GM20431 (cell line): Measurements from ENCODE around the gene RXFP4.
"Not testable (repeated sequence)": the region's sequence is repeated elsewhere in the genome, so short reads cannot be mapped to it uniquely, and the experiment has no call there.

Source experiments
- in situ Hi-C: fragments of 300-500 bp; cut with MseI, MboI; formaldehyde crosslinking; loops from one replicate; pipeline ENCODE4 v1.15.0; 2020; ENCODE audit warnings: low sequenced_read_pairs; ENCODE audit not compliant: unreplicated experiment

The RXFP4 gene, protein sequence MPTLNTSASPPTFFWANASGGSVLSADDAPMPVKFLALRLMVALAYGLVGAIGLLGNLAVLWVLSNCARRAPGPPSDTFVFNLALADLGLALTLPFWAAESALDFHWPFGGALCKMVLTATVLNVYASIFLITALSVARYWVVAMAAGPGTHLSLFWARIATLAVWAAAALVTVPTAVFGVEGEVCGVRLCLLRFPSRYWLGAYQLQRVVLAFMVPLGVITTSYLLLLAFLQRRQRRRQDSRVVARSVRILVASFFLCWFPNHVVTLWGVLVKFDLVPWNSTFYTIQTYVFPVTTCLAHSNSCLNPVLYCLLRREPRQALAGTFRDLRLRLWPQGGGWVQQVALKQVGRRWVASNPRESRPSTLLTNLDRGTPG

DNA sequence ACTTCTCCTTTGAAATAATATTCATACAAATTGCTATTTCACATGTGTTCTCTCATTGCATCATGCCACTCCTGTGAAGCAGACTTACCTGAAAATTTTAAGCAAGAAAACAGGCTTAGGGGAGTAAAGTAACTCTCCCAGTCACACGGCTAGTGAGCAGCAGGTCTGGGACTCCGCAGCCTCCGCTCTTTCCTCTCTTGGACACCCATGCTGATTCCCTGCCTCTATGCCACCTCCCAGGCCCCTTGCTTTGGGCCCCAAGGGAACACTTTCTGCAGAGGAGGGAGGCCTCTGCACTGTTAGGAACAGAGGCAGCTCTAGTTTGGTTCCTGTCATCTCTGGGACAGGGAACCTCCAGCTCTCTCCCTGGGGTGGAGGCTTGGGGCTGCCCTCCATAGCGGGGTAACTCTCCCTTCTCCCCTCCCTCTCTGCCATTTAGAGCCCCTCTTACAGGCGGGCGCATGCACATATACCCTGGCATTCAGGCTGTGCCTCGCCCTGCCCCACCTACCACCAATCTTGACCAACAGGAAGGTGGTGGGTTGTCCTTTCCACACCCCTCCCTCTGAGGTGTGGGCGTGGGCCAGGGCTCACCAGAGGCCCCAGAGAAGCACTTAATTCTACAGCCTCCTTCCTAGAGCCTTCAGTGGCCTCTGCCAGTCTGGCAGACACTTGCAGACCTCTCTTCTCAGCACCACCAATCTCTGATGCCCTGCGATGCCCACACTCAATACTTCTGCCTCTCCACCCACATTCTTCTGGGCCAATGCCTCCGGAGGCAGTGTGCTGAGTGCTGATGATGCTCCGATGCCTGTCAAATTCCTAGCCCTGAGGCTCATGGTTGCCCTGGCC, at the start of gene RXFP4:
RXFP4 (plus strand) TSS at position 646 of the 852 bp plus-strand sequence; CDS start at position 718, 72 bp downstream.
- in situ Hi-C loops = no loop called here

GRCh38 chr1:155892796-155893195, 48.6 kb upstream of the RXFP4 start:
- in situ Hi-C loops = no loop called here

DNA sequence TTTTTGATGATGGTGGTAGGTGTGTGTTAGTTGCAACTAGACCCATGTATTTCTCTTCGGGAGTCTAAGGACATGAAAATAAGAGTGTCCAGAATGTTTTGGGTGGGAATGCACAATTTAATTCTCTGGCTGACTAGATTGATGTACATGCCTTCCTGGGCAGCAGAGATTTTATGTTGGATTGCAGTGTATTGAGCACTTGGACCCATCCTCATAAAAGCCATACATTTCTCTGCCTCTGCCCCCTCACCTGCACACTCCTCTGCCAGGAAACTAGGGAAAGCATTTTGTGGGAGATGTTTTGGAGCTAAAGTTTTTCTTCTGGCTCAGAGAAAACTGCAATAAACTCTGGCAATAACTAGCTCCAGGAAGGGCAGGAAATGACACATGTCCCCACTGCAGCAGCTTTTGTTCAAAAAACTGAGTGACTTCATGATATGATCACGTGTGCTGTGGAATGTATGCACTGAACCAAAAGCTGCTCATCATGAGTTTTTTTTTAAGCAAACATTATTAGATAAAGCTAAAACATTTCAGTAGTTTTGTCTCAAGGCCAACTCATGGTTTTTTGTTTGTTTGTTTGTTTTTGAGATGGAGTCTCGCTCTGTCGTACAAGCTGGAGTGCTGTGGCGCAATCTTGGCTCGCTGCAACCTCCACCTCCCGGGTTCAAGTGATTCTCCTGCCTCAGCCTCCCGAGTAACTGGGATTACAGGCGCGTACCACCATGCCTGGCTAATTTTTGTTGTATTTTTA, 47.9 kb upstream of the RXFP4 start:
- in situ Hi-C loops = no loop called here

DNA sequence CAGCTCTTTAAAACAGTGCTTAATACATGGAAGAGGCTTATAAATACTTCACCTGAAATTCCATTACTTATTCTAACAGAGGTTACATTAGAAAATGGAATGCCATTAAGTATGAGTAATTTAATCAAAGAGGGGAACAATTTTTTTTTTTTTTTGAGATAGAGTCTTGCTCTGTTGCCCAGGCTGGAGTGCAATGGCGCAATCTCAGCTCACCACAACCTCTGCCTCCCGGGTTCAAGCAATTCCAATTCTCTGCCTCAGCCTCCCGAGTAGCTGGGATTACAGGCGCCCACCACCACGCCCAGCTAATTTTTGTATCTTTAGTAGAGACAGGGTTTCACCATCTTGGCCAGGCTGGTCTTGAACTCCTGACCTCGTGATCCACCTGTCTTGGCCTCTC, 45.8 kb upstream of the RXFP4 start:
- in situ Hi-C loops = not testable (repeated sequence)

DNA sequence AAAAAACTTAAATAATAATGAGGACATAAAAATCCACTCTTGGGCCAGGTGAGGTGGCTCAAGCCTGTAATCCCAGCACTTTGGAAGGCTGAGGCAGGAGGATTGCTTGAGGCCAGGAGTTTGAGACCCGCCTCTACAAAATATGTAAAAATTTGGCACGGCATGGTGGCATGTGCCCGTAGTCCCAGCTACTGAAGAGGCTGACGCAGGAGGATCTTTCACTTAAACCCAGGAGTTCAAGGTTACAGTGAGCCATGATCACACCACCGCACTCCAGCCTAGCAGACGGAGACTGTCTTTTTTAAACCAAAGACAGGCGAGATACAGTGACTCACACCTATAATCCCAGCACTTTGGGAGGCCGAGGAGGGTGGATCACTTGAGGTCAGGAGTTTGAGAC, 45.0 kb upstream of the RXFP4 start:
- in situ Hi-C loops = not testable (repeated sequence)

DNA sequence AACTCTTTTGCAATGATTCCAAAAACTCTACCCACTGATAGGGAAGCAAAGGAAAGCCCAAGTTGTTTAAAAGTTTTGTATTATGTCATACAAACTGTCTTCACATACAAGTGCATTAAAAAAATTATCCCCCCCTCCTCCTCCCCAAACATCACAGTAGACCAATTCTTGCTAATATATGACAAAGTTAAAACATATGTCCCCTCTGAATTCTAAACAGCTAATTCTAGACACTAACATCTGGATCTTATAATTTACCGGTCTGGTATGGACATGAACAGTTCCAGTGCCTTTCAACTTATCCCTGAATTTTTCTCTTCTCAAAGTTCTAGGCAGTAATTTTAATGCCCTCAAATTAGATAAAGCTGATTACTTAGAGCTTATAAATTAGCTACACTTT, 43.7 kb upstream of the RXFP4 start:
- in situ Hi-C loops = no loop called here

DNA sequence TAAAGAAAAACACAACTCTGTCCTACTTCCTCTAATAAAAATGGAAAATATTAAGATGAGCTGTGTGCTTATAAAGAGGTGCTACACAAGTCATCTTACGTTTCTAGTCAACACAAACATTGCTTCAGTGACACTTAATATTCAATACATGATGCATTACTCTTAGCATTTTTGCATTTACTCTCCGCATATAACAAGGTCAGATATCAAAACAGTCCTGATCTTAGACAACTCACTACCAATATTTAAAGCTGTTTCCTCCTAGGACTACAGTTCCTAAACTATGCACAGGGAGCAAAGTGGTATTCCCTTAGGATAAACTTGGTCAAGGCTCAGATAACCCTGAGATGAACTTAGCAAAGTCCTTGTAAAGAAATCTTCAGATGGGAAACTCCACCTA, 42.5 kb upstream of the RXFP4 start:
- in situ Hi-C loops = no loop called here

GRCh38 chr1:155899683-155900082, 41.8 kb upstream of the RXFP4 start:
- in situ Hi-C loops = no loop called here

DNA sequence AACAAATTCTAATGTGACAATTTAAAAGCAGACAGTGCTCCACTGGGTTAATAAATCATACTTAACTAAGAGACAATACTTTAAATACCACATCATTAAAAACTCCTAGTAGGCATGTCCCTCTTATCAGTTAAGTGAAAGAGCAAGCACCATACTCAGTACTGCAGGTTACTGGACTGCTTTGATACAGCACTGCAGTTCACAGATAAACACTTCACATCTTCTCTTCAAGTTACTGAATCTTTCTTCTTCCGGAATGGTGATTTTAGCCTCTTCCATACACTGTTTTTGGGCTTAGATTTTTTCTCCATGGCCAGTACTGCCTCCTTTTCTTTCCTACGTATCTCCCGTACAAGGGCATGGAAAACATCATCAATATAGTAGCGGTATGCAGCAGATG, 41.3 kb upstream of the RXFP4 start:
- in situ Hi-C loops = no loop called here

- in situ Hi-C loops = no loop called here
Observed at GRCh38 chr1:155904261-155904660, 37.2 kb upstream of the RXFP4 start.

GRCh38 chr1:155909894-155910293, 31.5 kb upstream of the RXFP4 start:
- in situ Hi-C loops = no loop called here

DNA sequence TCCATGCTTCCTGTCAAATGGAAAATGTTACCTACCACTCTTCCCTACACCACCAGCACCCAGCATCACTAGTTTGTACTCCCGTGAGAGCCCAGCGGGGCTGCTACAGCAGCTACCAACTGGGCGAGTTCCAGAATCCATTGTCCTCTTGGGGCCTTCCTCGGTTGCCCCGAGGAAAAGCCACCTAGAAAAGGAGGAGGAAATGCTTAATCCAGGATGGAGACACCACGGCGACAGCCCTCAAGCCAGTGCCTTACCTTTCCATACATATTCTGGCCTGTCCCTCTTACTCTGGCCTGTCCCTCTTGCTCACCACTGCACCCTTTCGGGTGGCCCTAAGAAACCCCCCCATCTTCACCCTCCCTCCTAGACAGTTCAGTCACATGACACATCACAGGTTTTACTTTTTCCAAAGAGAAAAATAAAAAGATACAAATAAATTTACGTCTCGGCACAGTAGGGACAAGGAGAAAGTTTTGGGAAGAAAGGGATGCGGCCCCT, 30.8 kb upstream of the RXFP4 start:
- in situ Hi-C loops = no loop called here

DNA sequence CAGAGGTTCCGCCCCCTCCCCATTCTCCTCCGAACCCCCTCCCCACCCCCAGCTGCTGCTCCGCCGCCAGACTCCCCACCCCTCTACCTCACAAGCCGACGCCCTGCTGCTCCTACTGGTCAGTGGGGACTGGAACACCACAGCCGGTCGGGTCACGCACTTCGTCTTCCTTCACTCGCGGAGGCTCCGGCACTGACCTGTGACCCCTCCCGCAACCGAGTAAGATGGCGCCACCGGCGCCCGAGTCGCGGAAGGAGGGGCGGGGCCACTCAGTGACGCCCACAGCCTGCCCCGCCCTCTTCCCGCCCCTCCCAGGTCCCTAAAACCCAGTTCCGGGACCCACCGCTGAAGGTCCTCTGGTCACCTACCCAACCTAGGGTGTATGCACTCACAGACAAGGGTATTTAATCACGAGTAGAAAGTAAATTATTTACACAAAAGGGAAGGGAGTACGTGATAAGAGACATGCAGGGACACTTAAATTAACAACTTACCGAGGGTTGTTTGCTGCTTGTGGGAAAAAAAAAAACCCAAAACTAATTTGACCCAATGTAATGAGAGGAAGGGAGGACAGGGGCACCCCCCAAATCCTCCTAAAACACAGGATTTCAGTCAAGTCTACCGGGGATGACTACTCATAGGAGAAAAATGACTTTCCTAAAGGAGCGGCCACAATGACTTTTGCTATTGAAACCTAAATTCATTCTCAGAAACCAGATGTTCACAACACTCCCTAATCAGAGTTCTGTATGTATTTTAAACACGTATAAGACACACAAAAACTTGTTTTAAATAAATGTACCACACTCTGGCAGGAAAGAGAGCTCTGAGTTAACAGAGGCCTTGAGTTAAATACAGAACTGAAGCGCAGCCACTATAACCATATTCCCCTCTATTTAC, 30.0 kb upstream of the RXFP4 start, which contains the start of gene RIT1:
RIT1 (minus strand) TSS at position 194 of the 900 bp plus-strand sequence. CDS start 588 bp downstream, outside the sequence.
- in situ Hi-C loops = no loop called here

DNA sequence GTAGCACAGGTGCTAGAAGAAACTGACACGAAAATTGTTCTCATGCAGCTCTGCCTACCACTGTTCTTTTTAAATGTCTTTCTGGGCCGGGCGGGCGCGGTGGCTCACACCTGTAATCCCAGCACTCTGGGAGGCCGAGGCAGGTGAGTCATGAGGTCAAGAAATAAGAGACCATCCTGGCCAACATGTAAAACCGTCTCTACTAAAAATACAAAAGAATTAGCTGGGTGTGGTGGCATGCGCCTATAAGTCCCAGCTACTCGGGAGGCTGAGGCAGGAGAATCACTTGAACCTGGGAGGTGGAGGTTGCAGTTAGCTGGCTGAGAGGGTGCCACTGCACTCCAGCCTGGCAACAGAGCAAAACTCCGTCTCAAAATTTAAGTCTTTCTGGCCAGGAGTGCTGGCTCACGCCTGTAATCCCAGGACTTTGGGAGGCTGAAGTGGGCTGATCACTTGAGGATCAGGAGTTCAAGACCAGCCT, 29.3 kb upstream of the RXFP4 start:
- in situ Hi-C loops = no loop called here

- in situ Hi-C loops = no loop called here
Observed at GRCh38 chr1:155913969-155914757, 27.3 kb upstream of the RXFP4 start.

DNA sequence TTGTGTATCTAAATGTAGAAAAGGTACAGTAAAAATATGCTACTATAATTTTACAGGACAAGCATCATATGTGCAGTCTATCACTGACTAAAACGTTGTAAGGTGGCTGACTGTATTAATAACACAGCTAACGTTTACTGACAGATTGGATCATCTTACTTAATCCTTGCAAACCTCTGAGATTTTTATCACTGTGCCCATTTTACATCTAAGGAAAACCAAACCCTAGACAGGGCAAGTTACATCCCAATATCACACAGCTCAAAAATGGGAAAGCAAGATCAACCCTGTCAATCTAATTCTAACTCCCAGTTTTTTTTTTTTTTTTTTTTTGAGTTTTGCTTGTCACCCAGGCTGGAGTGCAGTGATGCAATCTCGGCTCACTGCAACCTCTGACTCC, 22.8 kb upstream of the RXFP4 start:
- in situ Hi-C loops = no loop called here

DNA sequence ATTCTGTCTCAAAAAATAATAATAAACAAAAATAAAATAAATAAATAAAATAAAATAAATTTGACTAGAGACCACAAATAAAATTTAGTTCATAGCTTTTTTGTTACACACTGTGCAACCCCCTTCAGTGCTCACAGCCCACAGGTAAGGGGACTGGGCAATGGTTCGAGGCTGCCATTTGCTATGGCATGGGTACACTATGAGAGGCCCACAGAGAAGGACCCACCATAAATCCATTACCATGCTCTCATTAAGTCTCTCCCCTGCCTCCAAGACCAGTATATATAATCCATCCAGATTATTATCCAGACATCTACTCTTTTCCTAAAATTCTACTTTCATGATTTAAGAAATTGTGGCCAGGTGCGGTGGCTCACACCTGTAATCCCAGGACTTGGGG, 21.6 kb upstream of the RXFP4 start:
- in situ Hi-C loops = no loop called here

- in situ Hi-C loops = no loop called here
Observed at GRCh38 chr1:155920717-155921116, 20.7 kb upstream of the RXFP4 start.
